ENCODE results near the gene WDR82. TPM values are rescaled to one million over a fixed set of nuclear protein-coding genes. Genes with fewer than 3 reads are reported as not detected.
A peak's percentile ranks its signal among the peaks of the same experiment; 100 is the strongest.

WDR82 gene
- total and polyA plus RNA-seq, 9 of the 15 experiments (the other 6 are each of a cell fraction or from before 2014, with no cell fraction given) = 6.4 to 62.9 (median 37.1) TPM

DNA sequence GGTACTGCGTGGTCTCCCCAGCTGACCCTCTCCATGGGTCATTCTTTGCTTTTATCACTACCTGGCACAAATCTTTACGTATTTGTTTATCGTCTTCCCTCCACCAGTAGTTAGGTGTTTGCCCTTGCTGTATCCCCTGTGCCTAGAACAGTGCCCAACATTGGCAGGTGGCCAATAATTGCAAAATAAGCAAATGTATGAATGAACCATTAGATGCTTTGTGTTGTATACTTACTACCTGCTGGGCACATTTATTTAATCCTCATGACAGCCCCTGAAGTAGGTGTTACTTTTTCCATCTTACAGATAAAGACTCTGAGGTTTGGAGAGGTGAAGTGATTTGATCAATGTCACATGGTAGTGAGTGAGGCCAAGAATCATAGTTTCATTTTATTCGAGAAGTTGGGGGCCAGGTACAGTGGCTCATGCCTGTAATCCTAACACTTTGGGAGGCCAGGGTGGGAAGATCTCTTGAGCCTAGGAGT lies 37.5 kb downstream of the WDR82 start:
- Histone ChIP-seq H3K4me1 (replicated peaks in 1 of 2; ENCODE audit: control insufficient read depth in 2 of 2, insufficient read depth in 2 of 2, low read length in 2 of 2) (peaks cover 44 to 46% of the 10 kb centered on the region in 2 experiments), H4K20me1 (replicated peaks; ENCODE audit: control insufficient read depth, insufficient read depth, low read length) (no peaks in the 10 kb centered on the region), H3K4me3 (no peak overlapping the region), H3K36me3 (ENCODE audit: control insufficient read depth, insufficient read depth, low read length) (peaks cover 3% of the 10 kb centered on the region; the same call in 1 of the 3 replicates), H3K9me3 (replicated peaks; ENCODE audit: control insufficient read depth, insufficient read depth, low read depth, low read length) (no peaks in the 10 kb centered on the region), H3K9ac (ENCODE audit: insufficient read depth in 1 of 2, low read depth in 2 of 2, low read length in 2 of 2) (peak overlapping the region in 1 of 2 experiments; percentile 77; a peak in 1 of 4 replicates), H3K79me2 (ENCODE audit: control insufficient read depth, insufficient read depth, low read length) (peaks cover 45% of the 10 kb centered on the region), H3K9me1 (ENCODE audit: control insufficient read depth, insufficient read depth, low read length) (no peaks in the 10 kb centered on the region), H3K27me3 (ENCODE audit: control insufficient read depth in 2 of 2, insufficient read depth in 2 of 2, low read length in 2 of 2) (no peaks in the 10 kb centered on the region), H3K27ac (ENCODE audit: extremely low read depth, low read depth, low read length) (no peak overlapping the region; the same call in 1 of the 3 replicates), H2AFZ (ENCODE audit: low read depth, low read length) (no peak overlapping the region), H3K4me2 (ENCODE audit: insufficient read depth, low read length) (peak overlapping the region; percentile 98; the same call in 1 of the 2 replicates)
- no peak for FAIRE-seq
- POLR2A ChIA-PET = interaction anchor here (0.7 to 1.4 kb wide), 10 partner anchors 8 to 340 kb away, joined by 3 to 10 read pairs (median 4); partner anchors contain the start of gene WDR82
- BruUV-seq (replicated peaks) = no TSS peak
- WGBS (ENCODE audit: insufficient coverage, low coverage, missing lambda C conversion rate) = 42% methylated on average over 4 of the region's 4 CpGs
- in situ Hi-C loops (cut with MboI) = no loop called here
- no peak for ATAC-seq
- DNase-seq (ENCODE audit: extremely low read depth in 1 of 4, low spot score in 3 of 4) = no peak
- intact Hi-C loops (cut with micrococcal nuclease) = loop anchor here (1.0 kb wide), 1 partner anchor 37 kb away; the partner anchor contains the start of gene WDR82
- CTCF ChIA-PET (ENCODE audit: low intra/inter-chr PET ratio) = interaction anchor here (0.5 kb wide), 1 partner anchor 145 kb away, joined by 3 read pairs; no protein-coding TSS in a partner anchor
- TF ChIP-seq ZNF384 (IDR thresholded peaks at IDR 0.05; ENCODE audit: low read depth, low read length) (no peak), KDM2B (CRISPR knock-in tag; IDR thresholded peaks at IDR 0.05) (no peak), CREBBP (IDR thresholded peaks at IDR 0.05; ENCODE audit: low read depth, low read length) (no peak), MCM7 (IDR thresholded peaks at IDR 0.05) (no peak), ELF1 (tag; IDR thresholded peaks at IDR 0.05) (0 out of 2 replicates have a peak, but pooled peaks have one; percentile 21), BRD9 (IDR thresholded peaks at IDR 0.05; ENCODE audit: low read depth, partially characterized antibody) (no peak), NRF1 (conservative IDR thresholded peaks at IDR 0.05 in 1 of 2, IDR thresholded peaks at IDR 0.05 in 1 of 2) (peak in 1 of 2 experiments; percentile 3; a peak in 1 of 4 replicates), NEUROD1 (IDR thresholded peaks at IDR 0.05; ENCODE audit: borderline replicate concordance, low read depth, low read length, partially characterized antibody) (no peak), ZNF282 (CRISPR knock-in tag; IDR thresholded peaks at IDR 0.05) (no peak), LEF1 (IDR thresholded peaks at IDR 0.05) (no peak), ZBED1 (IDR thresholded peaks at IDR 0.05) (no peak), ZNF41 (CRISPR knock-in tag; conservative IDR thresholded peaks at IDR 0.05) (no peak), ZNF586 (CRISPR knock-in tag; conservative IDR thresholded peaks at IDR 0.05) (no peak), NCOR1 (IDR thresholded peaks at IDR 0.05) (no peak), ZNF561 (CRISPR knock-in tag; conservative IDR thresholded peaks at IDR 0.05) (no peak), ETV1 (tag; conservative IDR thresholded peaks at IDR 0.05; ENCODE audit: low read depth) (no peak), ZNF311 (CRISPR knock-in tag; IDR thresholded peaks at IDR 0.05) (0 out of 2 replicates have a peak, but pooled peaks have one; percentile 19), ZNF76 (CRISPR knock-in tag; IDR thresholded peaks at IDR 0.05; ENCODE audit: borderline replicate concordance) (no peak), HDAC2 (IDR thresholded peaks at IDR 0.05) (no peak), DDX20 (tag; IDR thresholded peaks at IDR 0.05; ENCODE audit: low read depth) (no peak), POLR3G (IDR thresholded peaks at IDR 0.05; ENCODE audit: extremely low read depth, insufficient read length, insufficient replicate concordance) (no peak), GATAD2B (IDR thresholded peaks at IDR 0.05; ENCODE audit: borderline replicate concordance) (no peak)
- TF ChIP-seq, protein P1, sequence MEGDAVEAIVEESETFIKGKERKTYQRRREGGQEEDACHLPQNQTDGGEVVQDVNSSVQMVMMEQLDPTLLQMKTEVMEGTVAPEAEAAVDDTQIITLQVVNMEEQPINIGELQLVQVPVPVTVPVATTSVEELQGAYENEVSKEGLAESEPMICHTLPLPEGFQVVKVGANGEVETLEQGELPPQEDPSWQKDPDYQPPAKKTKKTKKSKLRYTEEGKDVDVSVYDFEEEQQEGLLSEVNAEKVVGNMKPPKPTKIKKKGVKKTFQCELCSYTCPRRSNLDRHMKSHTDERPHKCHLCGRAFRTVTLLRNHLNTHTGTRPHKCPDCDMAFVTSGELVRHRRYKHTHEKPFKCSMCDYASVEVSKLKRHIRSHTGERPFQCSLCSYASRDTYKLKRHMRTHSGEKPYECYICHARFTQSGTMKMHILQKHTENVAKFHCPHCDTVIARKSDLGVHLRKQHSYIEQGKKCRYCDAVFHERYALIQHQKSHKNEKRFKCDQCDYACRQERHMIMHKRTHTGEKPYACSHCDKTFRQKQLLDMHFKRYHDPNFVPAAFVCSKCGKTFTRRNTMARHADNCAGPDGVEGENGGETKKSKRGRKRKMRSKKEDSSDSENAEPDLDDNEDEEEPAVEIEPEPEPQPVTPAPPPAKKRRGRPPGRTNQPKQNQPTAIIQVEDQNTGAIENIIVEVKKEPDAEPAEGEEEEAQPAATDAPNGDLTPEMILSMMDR (IDR thresholded peaks at IDR 0.05 in 2 of 3, conservative IDR thresholded peaks at IDR 0.05 in 1 of 3; ENCODE audit: insufficient read depth in 2 of 3, low read depth in 1 of 3, low read length in 3 of 3) = no peak
